Subcutaneous abdominal adipose tissue (tissue), 5 donors: ENCODE data around the gene RPL5.

ENCODE experiments used
- H3K27ac ChIP-seq: one replicate; pipeline ENCODE4 v1.7.0; 2013; ENCODE audit warnings: low read depth, mild to moderate bottlenecking, inconsistent platforms, low read length, moderate library complexity
- H3K27me3 ChIP-seq, 5 donors: one replicate each; pipeline ENCODE4 v1.7.0; 2013; ENCODE audit warnings: low read length in 5 of 5, inconsistent platforms in 1 of 5; ENCODE audit not compliant: control insufficient read depth in 5 of 5, insufficient read depth in 4 of 5
- H3K36me3 ChIP-seq, 5 donors: one replicate each; pipeline ENCODE4 v1.7.0; 2013; ENCODE audit warnings: low read length in 5 of 5; ENCODE audit not compliant: control insufficient read depth in 5 of 5, insufficient read depth in 5 of 5
- H3K4me1 ChIP-seq, 5 donors: one replicate each; pipeline ENCODE4 v1.7.0; 2013; ENCODE audit warnings: low read length in 5 of 5, mild to moderate bottlenecking in 3 of 5, moderate library complexity in 1 of 5; ENCODE audit not compliant: control insufficient read depth in 5 of 5, insufficient read depth in 5 of 5
- H3K4me3 ChIP-seq, 5 donors: one replicate each; pipeline ENCODE4 v1.7.0; 2013; ENCODE audit warnings: low read length in 5 of 5, low read depth in 1 of 5
- H3K9ac ChIP-seq, 5 donors: one replicate each; pipeline ENCODE4 v1.7.0; 2013; ENCODE audit warnings: low read length in 5 of 5, mild to moderate bottlenecking in 4 of 5, moderate library complexity in 3 of 5
- H3K9me3 ChIP-seq, 5 donors: one replicate each; pipeline ENCODE4 v1.7.0; 2013; ENCODE audit warnings: low read length in 5 of 5; ENCODE audit not compliant: control insufficient read depth in 5 of 5
- donor health status: healthy.
- donor health status: healthy.
- donor health status: healthy.
- donor health status: healthy.
- donor health status: healthy.

RPL5 gene

DNA sequence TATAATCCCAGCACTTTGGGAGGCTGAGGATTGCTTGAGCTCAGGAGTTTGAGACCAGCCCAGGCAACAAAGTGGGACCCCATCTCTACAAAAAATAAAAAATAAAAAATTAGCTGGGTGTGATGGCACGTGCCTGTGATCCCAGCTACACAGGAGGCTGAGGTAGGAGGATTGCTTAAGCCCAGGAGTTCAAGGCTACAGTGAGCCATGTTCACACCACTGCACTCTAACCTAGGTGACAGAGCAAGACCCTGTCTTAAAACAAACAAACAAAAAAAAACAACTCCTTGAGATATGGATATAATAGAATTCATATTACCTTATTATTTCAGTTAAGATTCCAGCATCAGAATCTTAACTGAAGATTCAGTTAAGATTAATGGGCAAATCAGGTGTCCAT, 52.4 kb downstream of the RPL5 start:
- peaks cover 0 to 3% (median 2%) of the 10 kb centered on the region in 5 donors for H3K9me3 ChIP-seq
- H3K4me3 ChIP-seq: no peak overlapping the region
- H3K9ac ChIP-seq: no peak overlapping the region
- no peaks in the 10 kb centered on the region for H3K27me3 ChIP-seq
- peaks cover 0 to 8% (median 6%) of the 10 kb centered on the region in 5 donors for H3K4me1 ChIP-seq
- H3K36me3 ChIP-seq: no peaks in the 10 kb centered on the region
- no peak overlapping the region for H3K27ac ChIP-seq

DNA sequence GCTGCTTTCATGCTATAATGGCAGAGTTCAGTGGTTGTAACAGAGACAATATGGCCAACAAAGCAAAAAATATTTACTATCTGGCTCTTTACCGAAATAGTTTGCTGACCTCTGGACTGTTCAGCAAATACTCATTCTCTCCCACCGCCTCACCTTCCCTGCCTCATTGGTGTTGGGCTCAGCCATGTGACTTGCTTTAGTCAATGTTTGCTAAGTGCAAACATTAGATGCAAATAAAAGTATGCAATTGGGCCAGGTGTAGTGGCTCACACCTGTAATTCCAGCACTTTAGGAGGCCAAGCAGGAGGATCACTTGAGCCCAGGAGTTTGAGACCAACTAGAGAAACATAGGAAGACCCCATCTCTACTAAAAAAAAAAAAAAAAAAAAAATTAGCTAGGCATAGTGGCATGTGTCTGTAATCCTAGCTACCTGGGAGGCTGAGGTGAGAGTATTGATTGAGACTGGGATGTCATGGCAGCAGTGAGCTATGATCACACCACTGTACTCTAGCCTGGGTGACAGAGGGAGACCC, 55.1 kb downstream of the RPL5 start:
- Histone ChIP-seq H3K27me3 (no peaks in the 10 kb centered on the region), H3K27ac (no peak overlapping the region), H3K4me1 (no peaks in the 10 kb centered on the region), H3K9ac (no peak overlapping the region), H3K4me3 (no peak overlapping the region), H3K9me3 (peaks cover 0 to 6% (median 2%) of the 10 kb centered on the region in 5 donors), H3K36me3 (no peaks in the 10 kb centered on the region)

DNA sequence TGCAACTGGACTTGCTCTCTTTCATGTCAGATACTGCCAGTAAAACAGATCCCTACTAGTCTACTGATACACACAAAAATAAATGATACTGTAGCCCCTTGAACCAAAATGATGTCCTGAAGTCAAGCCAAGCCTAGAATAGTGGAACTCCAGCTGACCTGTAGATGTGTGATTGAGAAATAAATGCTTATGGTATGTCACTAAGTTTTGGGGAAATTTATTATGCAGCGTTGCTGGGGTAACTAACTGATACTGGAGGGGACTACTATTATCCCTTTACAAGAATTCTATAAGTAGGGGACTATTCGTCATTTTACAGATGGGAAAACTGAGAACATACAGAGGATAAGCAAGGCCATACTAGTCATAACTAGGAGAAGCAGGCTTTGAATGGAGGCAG, 55.6 kb downstream of the RPL5 start:
- peaks cover 0 to 6% (median 2%) of the 10 kb centered on the region in 5 donors for H3K9me3 ChIP-seq
- H3K9ac ChIP-seq: no peak overlapping the region
- H3K36me3 ChIP-seq: no peaks in the 10 kb centered on the region
- H3K4me3 ChIP-seq: no peak overlapping the region
- no peaks in the 10 kb centered on the region for H3K27me3 ChIP-seq
- H3K4me1 ChIP-seq: no peaks in the 10 kb centered on the region
- no peak overlapping the region for H3K27ac ChIP-seq
